Cerebellar nuclear complex (tissue), 1 donor: ENCODE data around the gene RNU2-1.
"Not testable (repeated sequence)": the region's sequence is repeated elsewhere in the genome, so short reads cannot be mapped to it uniquely, and the experiment has no call there.

ENCODE experiments used
- DNase-seq, 2 experiments: peaks; one replicate each; lab custom pipeline; 2025; lab: John Stamatoyannopoulos, UW

The RNU2-1 gene

GRCh38 chr17:43233877-43234276 lies at the start of gene RNU2-1:
Gene RNU2-1 (minus strand): TSS chr17:43233977.
- not testable (repeated sequence) for DNase-seq

DNA sequence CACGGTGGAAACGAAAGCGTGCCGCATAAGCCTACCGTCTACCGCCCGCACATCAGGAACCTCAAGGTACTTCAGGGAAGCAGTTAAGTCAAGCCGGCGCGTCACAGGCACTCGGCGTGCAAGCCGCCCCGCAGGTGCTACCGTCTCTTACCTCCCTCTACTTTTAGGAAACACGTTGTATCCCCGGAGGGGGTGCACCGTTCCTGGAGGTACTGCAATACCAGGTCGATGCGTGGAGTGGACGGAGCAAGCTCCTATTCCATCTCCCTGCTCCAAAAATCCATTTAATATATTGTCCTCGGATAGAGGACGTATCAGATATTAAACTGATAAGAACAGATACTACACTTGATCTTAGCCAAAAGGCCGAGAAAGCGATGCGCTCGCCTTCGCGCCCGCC lies 39.1 kb upstream of the RNU2-1 start:
- not testable (repeated sequence) for DNase-seq

DNA sequence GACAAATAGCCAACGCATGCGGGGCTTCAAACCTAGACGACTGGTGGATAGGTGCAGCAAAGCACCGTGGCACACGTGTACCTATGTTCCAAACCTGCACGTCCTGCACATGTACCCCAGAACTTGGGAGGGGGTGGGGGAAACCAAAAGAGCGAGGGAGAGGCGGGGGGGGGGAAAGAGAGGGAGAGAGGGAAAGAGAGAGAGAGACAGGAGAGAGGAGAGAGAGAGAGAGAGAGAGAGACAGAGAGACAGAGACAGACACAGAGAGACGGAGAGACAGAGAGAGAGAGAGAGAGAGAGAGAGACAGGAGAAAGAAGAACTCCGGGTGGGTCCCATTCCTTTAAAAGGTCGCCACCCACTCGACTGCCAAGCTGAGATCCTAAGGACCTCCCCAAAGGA lies 38.7 kb upstream of the RNU2-1 start:
- not testable (repeated sequence) for DNase-seq

DNA sequence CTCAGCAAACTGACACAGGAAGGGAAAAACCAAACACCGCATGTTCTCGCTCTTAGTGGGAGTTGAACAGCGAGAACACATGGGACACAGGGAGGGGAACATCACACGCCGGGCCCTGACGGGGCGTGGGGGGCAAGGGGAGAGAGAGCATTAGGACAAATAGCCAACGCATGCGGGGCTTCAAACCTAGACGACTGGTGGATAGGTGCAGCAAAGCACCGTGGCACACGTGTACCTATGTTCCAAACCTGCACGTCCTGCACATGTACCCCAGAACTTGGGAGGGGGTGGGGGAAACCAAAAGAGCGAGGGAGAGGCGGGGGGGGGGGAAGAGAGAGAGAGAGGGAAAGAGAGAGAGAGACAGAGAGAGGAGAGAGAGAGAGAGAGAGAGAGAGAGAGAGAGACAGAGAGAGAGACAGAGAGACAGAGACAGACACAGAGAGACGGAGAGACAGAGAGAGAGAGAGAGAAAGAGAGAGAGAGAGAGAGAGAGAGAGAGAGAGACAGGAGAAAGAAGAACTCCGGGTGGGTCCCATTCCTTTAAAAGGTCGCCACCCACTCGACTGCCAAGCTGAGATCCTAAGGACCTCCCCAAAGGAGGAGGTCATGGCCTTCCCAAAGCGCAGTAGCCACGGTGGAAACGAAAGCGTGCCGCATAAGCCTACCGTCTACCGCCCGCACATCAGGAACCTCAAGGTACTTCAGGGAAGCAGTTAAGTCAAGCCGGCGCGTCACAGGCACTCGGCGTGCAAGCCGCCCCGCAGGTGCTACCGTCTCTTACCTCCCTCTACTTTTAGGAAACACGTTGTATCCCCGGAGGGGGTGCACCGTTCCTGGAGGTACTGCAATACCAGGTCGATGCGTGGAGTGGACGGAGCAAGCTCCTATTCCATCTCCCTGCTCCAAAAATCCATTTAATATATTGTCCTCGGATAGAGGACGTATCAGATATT lies 37.1 kb upstream of the RNU2-1 start:
- not testable (repeated sequence) for DNase-seq

DNA sequence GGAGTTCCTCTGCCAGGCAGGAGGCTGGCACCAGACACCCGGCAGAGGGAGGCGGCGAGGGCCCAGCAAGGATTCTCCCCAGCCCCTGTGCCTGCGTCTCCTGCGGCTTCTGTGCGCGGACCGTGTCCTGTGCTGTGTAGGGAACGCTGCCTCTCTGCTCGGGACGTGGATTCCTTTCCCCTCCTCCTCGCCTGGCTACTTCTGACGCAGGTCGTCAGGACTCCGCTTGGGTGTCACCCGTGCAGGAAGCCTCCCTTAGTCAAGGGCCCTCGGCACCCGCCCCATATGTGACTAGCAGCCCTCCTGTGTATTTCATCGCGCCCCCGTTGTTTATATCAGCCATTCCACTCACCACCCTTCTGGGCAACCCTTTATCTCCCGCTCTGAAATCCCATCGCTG lies 12.7 kb upstream of the RNU2-1 start:
- not testable (repeated sequence) for DNase-seq

DNA sequence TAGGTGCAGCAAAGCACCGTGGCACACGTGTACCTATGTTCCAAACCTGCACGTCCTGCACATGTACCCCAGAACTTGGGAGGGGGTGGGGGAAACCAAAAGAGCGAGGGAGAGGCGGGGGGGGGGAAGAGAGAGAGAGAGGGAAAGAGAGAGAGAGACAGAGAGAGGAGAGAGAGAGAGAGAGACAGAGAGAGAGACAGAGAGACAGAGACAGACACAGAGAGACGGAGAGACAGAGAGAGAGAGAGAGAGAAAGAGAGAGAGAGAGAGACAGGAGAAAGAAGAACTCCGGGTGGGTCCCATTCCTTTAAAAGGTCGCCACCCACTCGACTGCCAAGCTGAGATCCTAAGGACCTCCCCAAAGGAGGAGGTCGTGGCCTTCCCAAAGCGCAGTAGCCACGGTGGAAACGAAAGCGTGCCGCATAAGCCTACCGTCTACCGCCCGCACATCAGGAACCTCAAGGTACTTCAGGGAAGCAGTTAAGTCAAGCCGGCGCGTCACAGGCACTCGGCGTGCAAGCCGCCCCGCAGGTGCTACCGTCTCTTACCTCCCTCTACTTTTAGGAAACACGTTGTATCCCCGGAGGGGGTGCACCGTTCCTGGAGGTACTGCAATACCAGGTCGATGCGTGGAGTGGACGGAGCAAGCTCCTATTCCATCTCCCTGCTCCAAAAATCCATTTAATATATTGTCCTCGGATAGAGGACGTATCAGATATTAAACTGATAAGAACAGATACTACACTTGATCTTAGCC lies 7.0 kb upstream of the RNU2-1 start:
- DNase-seq, result not testable (repeated sequence)

DNA sequence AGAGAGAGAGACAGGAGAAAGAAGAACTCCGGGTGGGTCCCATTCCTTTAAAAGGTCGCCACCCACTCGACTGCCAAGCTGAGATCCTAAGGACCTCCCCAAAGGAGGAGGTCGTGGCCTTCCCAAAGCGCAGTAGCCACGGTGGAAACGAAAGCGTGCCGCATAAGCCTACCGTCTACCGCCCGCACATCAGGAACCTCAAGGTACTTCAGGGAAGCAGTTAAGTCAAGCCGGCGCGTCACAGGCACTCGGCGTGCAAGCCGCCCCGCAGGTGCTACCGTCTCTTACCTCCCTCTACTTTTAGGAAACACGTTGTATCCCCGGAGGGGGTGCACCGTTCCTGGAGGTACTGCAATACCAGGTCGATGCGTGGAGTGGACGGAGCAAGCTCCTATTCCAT lies 5.8 kb upstream of the RNU2-1 start:
- DNase-seq, result not testable (repeated sequence)

- not testable (repeated sequence) for DNase-seq
Measured at GRCh38 chr17:43233263-43233662, 514 bp downstream of the RNU2-1 start.

DNA sequence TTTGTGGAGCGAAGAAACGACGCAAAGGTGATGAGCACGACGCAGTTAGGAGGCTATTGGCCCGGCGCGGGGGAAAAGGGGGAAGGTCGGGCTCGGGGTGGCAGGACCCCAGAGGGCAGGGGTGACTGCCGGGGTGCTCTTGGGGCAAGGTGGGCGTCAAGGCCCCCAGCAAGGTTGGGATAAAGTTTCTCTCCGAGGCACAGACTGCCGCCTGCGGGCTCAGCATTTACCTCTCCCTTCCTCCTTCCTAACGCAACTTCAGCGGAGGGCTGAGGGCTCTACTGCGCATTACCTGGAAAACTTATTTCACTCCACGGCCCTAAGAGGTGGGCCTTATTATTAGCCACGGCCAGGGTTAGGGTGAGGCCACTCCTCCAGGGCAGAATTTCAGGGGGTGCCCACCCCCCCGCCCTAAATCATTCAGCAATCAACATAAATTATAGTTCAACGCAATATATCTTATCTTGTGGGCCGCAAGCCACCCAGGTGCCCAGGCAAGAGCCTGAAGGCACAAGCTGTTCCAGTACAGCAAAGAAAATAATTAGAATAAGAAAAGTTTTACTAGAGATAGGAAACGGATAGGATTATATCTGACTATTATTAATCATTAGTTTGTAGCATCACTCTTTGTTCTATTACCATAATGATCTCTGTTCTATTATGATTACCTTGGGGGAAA lies 1.6 kb downstream of the RNU2-1 start:
- DNase-seq, result not testable (repeated sequence)

GRCh38 chr17:43231205-43232020 lies 2.4 kb downstream of the RNU2-1 start:
- not testable (repeated sequence) for DNase-seq

GRCh38 chr17:43228020-43228782 lies 5.6 kb downstream of the RNU2-1 start, which contains the start of gene CCDC200:
Gene CCDC200 (minus strand): TSS chr17:43228623. CDS start chr17:43228554, 69 bp downstream.
- DNase-seq, result not testable (repeated sequence)

- no peak for DNase-seq
Measured at GRCh38 chr17:43226393-43226792, 7.4 kb downstream of the RNU2-1 start.

DNA sequence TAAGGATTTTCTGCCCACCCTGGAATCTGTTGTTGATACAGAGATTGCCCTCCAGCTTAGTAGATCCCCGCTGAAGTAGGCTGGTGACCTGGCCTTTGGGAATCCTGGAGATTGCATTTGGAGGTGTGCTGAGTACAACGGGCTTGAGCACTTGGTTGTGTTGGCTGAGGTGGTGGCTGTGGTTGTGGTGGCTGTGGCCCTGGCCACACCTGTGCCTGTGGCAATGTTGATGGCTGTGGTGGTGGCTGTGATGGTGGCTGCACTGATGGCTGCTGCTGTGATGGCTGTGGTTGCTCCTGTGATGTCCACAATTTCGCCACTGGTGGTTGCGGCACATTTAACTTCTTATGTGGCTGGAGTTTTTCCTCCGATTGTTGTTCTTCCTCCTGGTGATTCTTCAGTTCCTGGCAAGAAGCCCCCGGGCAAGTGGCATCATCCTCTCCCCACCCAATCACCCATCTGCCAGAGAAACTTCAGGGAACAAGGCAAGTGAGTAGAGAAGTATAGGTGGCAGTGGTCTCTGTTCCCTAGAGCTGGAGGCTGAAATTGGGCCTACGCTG lies 9.6 kb downstream of the RNU2-1 start:
- no peak for DNase-seq

DNA sequence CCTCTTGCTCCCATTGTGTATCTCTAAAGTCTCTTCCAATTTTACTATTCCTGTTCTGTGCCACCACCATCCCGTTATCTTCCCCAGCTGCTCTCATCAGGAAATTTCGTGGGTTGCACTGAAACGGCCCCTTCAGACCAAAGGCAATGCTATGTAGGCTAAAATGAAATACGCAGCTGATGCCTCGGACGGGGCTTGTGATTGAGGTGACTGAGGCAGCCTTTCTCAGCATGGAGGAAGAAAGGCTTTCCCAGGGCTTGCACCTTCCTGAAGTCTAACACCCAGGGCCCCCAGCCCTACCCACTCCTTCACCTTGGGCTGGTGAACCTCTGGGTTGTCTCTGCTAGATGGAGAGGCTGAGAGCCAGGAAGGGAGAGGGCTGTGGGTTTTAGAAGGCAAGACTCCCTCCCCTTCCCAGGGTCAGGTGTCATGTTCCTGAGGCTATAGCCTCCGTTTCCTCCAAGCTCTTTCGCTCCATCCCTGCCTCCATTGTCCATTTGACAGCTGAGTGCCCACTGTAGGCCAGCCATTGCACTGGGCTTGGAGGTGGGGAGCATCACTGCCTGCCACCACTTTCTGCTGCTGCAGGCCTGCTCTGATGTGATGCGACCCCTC lies 13.2 kb downstream of the RNU2-1 start:
- no peak for DNase-seq

DNA sequence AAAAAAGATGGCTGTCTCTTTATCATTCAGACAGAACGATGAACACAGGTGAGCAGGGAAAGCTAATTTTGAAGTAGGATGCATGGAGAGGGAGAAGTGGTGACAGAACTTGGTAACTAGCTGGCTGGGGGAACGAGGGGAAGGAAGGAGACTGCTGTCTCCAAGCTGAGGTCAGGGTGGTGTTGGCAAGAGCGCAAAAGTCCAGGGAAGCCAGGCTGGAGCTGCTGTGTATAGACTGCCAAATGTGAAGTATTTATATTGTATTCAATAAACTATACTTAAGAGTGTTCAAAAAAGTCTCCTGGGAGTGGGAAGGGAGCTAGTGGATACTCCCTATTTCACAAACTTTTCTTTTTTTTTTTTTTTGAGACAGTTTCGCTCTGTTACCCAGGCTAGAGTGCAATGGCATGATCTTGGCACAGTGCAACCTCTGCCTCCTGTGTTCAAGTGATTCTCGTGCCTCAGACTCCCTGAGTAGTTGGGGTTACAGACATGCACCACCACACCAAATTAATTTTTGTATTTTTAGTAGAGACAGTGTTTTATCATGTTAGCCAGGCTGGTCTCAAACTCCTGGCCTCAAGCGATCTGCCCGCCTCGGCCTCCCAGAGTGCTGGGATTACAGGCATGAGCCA lies 13.9 kb downstream of the RNU2-1 start:
- no peak for DNase-seq

DNA sequence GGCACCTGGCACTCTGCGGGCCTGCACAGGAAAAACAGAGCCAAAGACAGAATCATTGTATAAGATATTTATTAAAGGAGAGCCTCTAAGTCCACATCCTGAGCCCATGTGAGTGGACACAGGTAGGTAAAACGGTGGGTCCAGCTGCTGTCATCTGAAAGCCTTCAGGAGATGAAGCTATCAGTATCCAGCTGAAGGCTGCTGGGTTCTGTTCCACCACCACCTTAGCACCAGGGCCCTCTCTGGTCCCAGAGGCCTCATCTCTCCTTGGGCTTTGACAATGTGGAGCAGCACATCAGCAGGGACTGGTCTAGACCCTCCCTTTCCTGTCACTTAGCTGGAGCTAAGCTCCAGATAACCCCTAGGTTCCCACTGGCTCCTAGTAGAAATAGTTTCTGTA lies 14.8 kb downstream of the RNU2-1 start:
- no peak for DNase-seq

GRCh38 chr17:43217614-43218087 lies 16.1 kb downstream of the RNU2-1 start:
- no peak for DNase-seq

DNA sequence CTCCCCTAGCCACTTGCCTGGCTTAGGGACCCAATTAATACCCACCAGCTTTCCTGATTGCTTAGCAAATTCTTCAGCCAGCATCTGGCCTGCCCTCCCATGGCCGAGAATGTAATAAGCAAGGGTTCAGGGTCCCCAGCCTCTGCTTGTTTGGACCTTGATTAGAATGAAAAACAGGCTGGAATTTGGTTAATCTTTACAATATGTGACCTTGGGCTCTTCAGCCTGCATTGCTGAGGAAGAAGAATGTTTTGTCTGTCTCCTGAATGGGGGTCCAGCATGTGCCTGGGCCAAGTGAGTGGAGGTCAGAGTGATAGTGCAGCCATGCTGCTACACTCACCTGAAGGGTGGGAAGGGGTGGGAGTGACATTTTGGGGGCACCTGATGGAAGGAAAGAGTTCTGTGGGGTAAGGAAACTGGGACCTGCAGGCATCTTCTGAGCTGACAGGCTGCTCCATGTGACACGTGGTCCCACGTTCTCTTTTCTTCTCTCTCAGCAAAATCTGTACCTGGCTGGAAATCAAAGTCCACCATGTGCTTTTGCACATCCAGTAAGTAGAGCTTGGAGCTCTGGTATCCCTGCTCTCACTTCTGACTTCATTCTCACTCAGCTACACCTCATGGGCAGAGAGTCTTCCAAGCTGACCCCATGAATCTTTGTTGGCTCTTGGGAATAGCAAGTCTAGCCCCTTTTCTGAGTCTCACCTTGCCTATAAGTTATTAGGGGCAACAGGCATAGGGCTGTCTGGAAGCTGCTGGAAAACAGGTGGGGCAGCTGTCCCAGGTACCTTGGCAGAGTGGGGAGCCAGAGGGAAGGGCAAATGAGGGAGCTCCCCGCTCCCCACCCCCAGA lies 16.8 kb downstream of the RNU2-1 start:
- no peak for DNase-seq
